Measurements from ENCODE around the gene PHYH.
"Not testable (repeated sequence)": the region's sequence is repeated elsewhere in the genome, so short reads cannot be mapped to it uniquely, and the experiment has no call there.

PHYH gene

DNA sequence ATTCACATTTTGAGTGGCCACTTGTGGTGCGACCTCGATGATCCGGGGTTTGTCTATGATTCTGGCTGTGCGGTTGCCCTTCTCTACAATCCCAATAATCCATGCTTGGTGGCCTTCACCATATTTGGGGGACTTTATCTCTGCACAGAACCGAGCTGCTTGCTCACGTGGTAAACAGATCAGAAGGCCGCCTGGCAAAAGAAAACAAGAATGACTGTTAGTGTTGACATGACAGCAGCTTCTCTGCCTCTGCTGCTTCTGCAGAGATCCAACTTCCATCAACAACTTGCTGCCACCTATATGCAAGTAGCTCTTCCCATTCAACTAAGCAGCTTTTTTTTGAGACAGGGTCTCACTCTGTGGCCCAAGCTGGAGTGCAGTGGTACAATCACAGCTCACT lies 19.3 kb upstream of the PHYH start:
- no peak for DNase-seq

GRCh38 chr10:13317474-13317873 lies 17.6 kb upstream of the PHYH start:
- DNase-seq = no peak

DNA sequence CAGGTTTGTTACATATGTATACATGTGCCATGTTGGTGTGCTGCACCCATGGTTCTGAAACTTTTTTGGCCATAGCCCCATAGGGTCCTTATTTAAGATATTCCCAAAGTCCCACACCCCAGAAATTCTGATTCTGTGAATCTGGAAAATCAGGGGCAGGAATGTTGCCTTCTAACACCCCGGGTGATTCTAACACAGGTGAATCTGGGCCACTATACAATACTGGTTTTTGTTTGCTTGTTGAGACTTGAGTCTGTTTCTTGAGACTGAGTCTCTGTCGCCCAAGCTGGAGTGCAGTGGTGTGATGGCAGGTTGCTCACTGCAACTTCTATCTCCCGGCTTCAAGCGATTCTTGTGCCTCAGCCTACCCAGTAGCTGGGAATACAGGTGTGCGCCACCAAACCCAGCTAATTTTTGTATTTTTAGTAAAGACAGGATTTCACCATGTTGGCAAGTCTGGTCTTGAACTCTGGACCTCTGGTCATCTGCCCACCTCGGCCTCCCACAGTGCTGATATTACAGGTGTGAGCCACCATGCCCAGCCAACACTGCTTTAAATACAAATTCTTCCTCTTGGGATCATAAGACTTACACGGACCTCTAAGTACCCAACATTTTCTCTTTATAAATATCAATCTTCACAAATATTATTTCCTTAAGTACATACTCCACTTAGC lies 16.9 kb upstream of the PHYH start:
- DNase-seq = no peak

- no peak for DNase-seq
These were observed 15.5 kb upstream of the PHYH start for GRCh38 chr10:13315361-13315760.

DNA sequence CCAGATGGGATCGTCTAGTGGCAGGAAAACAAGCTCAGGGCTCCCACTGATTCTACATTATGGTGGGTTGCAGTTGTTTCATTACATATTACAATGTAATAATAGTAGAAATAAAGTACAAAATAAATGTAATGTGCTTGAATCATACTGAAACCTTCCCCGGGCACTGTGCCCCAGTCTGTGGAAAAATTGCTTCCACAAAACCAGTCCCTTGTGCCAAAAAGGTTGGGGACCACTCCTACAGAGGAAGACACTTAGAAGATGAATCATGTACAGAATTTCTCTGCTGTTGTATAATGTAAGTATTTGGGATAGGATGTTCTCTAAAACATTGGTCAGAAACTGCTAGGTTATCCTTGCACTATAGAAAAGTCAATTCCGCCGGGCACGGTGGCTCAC lies 11.3 kb upstream of the PHYH start:
- no peak for DNase-seq

GRCh38 chr10:13310518-13311176 lies 10.8 kb upstream of the PHYH start:
- DNase-seq = no peak

- no peak for DNase-seq
These were observed 9.9 kb upstream of the PHYH start for GRCh38 chr10:13309792-13310191.

DNA sequence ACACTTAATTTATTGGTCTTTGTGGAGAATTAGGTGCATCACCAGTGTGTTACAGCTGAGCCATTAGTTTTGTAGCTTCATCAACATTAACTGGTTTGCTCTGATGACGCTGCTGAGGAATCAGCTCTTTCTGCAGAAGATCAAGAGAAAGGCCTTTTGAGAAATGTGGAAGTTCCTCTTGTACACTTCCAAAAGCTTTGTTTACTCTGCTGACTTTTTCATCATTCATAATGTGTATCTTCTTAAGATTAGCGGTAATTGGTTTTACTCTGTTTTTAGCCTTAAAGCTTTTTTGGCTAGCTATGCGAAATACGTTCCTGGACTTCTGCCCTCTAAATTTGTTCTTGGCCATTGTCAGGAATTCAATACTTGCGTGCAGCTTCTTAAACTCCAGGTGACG lies 8.2 kb upstream of the PHYH start:
- no peak for DNase-seq

- no peak for DNase-seq
These were observed 6.2 kb upstream of the PHYH start for GRCh38 chr10:13306103-13306502.

- DNase-seq = no peak
These were observed 3.1 kb upstream of the PHYH start for GRCh38 chr10:13302821-13303555.

DNA sequence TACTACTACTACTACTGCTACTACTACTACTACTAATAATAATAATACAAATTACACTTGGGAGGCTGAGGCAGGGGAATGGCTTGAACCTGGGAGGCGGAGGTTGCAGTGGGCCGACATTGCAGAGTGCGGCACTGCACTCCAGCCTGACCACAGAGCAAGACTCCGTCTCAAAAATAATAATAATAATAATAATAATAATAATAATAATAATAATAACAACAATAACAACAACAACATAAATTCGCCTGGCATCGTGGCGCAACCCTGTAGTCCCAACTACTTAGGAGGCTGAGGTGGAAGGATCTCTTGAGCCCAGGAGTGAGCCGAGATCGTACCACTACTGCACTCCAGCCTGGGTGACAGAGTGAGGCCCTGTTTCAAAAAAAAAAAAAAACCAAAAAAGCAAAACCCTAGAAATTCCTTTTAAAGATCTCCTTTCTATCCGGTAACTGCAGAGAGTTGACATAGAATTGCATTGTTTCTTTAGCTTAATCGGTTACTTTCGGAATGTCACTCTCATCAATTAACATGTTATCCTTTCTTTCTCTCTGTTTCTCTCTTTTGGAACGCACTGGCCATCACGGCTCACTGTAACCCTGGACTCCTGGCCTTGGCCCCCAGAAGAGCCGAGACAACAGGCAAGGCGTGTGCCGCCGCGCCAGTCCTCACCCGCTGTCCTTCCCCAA lies 972 bp downstream of the PHYH start:
- DNase-seq = no peak

DNA sequence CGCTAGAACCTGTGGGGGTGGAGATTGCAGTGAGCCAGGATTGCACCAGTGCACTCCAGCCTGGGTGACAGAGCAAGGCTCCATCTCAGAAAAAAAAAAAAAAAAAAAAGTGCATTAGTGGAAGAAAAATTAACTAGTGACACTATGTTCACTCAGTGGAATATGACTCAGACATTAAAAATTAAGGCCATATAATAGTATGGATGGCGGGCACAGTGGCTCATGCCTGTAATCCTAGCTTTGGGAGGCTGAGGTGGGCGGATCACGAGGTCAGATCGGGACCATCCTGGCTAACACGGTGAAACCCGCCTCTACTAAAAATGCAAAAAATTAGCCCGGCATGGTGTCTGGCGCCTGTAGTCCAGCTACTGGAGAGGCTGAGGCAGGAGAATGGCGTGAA lies 3.4 kb downstream of the PHYH start:
- DNase-seq = no peak

GRCh38 chr10:13294784-13295183 lies 5.1 kb downstream of the PHYH start:
- no peak for DNase-seq

DNA sequence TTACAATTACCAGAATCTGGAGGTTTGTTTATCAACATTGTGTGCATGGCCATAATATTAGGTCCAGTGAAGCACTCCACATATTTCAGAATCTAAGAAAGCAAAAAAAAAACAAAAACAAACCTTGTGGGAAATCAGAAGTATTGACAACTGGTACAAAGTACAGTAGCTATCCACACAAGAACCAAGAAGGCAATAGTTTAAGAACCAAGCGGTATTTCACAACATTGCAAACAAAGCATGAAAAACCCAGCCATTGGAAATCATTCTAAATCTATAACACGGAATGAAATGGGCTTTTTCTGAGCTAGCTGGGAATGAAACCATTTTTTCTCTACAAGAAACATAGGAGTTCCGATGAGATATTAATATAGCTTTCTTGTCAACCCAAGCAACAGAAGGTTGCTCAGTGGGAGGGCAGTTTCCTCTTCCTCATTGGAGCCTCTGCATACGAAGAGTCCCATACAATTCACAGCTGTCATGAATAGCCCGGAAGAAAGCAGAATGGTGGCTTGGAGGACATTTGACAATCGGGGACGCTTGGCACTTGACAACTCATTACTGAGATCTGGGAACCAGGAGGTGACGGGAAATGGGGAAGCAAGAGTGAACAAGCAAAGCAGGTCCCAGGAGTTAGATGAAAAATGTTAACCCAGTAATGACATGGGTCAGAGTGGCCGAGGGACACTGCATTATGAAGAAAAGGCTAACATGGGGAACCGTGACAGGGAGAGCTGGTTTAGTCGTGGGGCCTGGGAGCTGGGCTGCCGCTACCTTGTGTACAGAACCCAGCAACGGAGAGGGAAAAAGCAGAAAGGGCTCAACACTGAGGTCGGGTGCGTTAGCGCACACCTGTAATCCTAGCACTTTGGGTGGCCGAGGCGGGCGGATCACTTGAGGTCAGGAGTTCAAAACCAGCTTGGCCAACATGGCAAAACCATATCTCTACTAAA lies 7.8 kb downstream of the PHYH start:
- no peak for DNase-seq

- no peak for DNase-seq
These were observed 8.8 kb downstream of the PHYH start for GRCh38 chr10:13291061-13291460.

DNA sequence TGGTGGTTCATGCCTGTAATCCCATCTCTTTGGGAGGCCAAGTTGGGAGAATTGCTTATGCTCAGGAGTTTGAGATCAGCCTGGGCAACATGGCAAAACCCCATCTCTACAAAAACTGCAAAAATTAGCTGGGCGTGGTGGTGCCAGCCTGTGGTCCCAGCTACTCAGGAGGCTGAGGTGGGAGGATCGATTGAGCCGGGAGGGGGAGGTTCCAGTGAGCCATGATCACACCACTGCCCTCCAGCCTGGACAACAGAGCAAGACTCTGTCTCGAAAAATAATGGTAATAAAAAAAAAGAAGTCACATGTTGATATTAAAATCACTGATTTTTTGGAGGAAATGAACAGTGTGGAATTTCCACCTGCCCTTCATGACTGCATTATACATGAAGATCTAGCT lies 15.8 kb downstream of the PHYH start:
- DNase-seq = no peak

DNA sequence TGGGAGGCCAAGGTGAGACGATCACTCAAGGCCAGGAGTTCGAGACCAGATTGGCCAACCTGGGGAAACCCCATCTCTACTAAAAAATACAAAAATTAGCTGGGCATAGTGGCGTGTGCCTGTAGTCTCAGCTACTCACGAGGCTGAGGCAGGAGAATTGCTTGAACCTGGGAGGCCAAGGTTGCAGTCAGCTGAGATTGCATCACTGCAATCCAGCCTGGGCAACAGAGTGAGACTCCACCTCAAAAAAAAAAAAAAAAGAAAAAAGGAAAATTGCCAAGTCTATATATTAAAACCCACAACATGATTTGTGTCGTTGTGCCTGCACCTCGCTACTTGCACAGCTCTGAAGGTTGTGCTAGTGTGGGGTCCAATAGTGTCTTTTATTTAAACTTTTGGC lies 17.5 kb downstream of the PHYH start:
- not testable (repeated sequence) for DNase-seq

GRCh38 chr10:13276749-13277365 lies 23.0 kb downstream of the PHYH start:
- DNase-seq = no peak

DNA sequence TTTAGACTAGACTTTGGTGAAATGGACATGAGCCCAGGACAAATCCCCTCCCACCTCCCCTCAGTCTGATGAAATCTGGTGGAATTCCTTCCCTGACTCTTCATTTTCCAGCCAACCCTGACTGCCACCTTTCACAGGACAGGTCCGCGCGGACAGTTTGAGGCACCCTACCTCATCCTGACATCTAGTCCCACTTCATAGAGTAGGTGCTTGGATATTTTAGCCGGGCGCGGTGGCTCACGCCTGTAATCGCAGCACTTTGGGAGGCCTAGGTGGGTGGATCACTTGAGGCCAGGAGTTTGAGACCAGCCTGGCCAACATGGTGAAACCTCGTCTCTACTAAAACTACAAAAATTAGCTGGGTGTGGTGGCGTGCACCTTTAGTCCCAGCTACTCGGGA lies 23.7 kb downstream of the PHYH start:
- DNase-seq = not testable (repeated sequence)

GRCh38 chr10:13272164-13272571 lies 27.7 kb downstream of the PHYH start:
- no peak for DNase-seq

- peak; percentile 46 for DNase-seq
These were observed 28.2 kb downstream of the PHYH start for GRCh38 chr10:13271552-13272163.

All from activated CD4-positive, alpha-beta T cell treated with anti-CD3 and anti-CD28 coated beads, Interleukin-10, Interleukin-2, amounts not matched to agents 100 ng/mL and 50 ng/mL, durations not matched to agents 16 hours and 8 hours (primary cell).